Urothelium cell line (cell line): ENCODE results near the gene KIAA0408.
"Not testable (repeated sequence)": the region's sequence is repeated elsewhere in the genome, so short reads cannot be mapped to it uniquely, and the experiment has no call there.

Experiments used
- DNase-seq: peaks from one replicate; pipeline ENCODE4 v3.0.0; 2011; ENCODE audit warnings: low spot score, mixed read lengths
- FAIRE-seq: peaks from 2 replicates; lab custom pipeline; 2011; peaks lifted over from hg19 to GRCh38; lab: Jason Lieb, UNC

Gene KIAA0408

GRCh38 chr6:127464161-127464880 is 5.1 kb upstream of the KIAA0408 start:
- no peak for DNase-seq
- FAIRE-seq = no peak

- DNase-seq (no peak), FAIRE-seq (no peak)
Measured at GRCh38 chr6:127463056-127463455, 3.9 kb upstream of the KIAA0408 start.

GRCh38 chr6:127462376-127462775 is 3.2 kb upstream of the KIAA0408 start:
- DNase-seq = no peak
- FAIRE-seq = no peak

GRCh38 chr6:127460465-127460864 is 1.3 kb upstream of the KIAA0408 start:
- DNase-seq (no peak), FAIRE-seq (no peak)

GRCh38 chr6:127458817-127459216 is 372 bp downstream of the KIAA0408 start:
- DNase-seq = no peak
- FAIRE-seq = no peak

- no peak for DNase-seq
- FAIRE-seq = no peak
Measured at GRCh38 chr6:127458222-127458621, 967 bp downstream of the KIAA0408 start.

GRCh38 chr6:127457456-127458064 is 1.6 kb downstream of the KIAA0408 start:
- FAIRE-seq (no peak), DNase-seq (no peak)

GRCh38 chr6:127456465-127456864 is 2.7 kb downstream of the KIAA0408 start:
- FAIRE-seq = no peak
- DNase-seq = no peak

GRCh38 chr6:127453845-127454619 is 5.2 kb downstream of the KIAA0408 start:
- FAIRE-seq (no peak), DNase-seq (no peak)

- no peak for FAIRE-seq
- DNase-seq = no peak
Measured at GRCh38 chr6:127452803-127453202, 6.4 kb downstream of the KIAA0408 start.

- DNase-seq (no peak), FAIRE-seq (no peak)
Measured at GRCh38 chr6:127451388-127451787, 7.8 kb downstream of the KIAA0408 start.

- FAIRE-seq (no peak), DNase-seq (no peak)
Measured at GRCh38 chr6:127447780-127448179, 11.4 kb downstream of the KIAA0408 start.

- DNase-seq = no peak
- no peak for FAIRE-seq
Measured at GRCh38 chr6:127446356-127446755, 12.8 kb downstream of the KIAA0408 start.

GRCh38 chr6:127441881-127442280 is 17.3 kb downstream of the KIAA0408 start:
- FAIRE-seq = no peak
- no peak for DNase-seq

GRCh38 chr6:127439718-127440117 is 19.5 kb downstream of the KIAA0408 start:
- FAIRE-seq (no peak), DNase-seq (no peak)

GRCh38 chr6:127436578-127437110 is 22.5 kb downstream of the KIAA0408 start:
- FAIRE-seq (no peak), DNase-seq (peak; percentile 5)

- DNase-seq (no peak), FAIRE-seq (no peak)
Measured at GRCh38 chr6:127435626-127436220, 23.5 kb downstream of the KIAA0408 start.

GRCh38 chr6:127434651-127435050 is 24.5 kb downstream of the KIAA0408 start:
- FAIRE-seq (no peak), DNase-seq (no peak)

GRCh38 chr6:127428562-127428961 is 30.6 kb downstream of the KIAA0408 start:
- DNase-seq, FAIRE-seq: not testable (repeated sequence)

- FAIRE-seq = no peak
Measured at GRCh38 chr6:127423921-127424320, 35.3 kb downstream of the KIAA0408 start.

GRCh38 chr6:127421164-127421563 is 38.0 kb downstream of the KIAA0408 start:
- not testable (repeated sequence) for DNase-seq, FAIRE-seq

More at GRCh38 chr6:127423921-127424320, 35.3 kb downstream of the KIAA0408 start:
- no peak for DNase-seq
